ENCODE measurements around the gene AGRN. TPM values are rescaled to one million over a fixed set of nuclear protein-coding genes. Genes with fewer than 3 reads are reported as not detected.

Gene AGRN
- total RNA-seq, 1 experiment from 2014 or later, result 286 TPM

DNA sequence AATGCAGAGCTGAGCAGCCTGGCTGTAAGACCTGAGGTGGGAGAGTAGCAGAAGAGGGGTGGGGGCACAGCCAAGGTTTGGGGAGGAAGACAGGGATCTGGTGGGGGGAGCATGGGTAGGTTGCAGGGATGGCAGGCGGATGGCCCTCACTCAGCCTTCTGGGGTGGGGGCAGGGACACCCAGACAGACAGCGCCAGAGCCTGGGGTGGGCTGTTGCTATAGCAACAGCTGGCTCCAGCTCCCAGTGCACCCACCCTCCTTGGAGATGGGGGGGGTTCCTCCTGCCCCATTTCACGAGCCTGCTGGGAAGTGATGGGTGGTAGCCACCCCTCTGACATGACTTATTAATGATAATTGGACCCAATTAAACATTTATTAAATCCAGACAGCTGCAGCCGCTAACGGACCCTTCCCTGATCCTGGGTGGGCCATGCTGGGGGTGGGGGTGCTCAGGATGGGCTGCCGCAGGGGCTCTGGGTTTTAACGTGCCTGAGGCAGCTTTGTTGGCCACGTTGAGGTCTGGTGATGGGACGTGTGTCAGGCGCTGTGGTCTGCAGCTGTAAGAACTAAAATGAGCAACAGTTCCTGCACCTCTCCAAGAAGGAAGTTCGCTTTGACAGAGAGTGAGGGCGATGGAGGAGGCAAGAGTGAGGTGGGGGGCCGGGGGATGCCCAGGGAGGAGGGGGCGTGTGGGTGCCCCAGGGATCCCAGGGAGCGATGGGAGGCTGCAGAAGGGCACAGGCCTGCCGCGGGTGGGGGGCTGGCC lies 19.4 kb downstream of the AGRN start:
- ChIA-PET POLR2A (interaction anchor here (1.1 to 1.5 kb wide), 2 partner anchors 20 to 26 kb away, joined by 4 read pairs; partner anchors contain the start of gene ISG15), CTCF (interaction anchor here (0.7 to 2.0 kb wide), 5 partner anchors 20 to 37 kb away, joined by 3 to 8 read pairs (median 4); no protein-coding TSS in a partner anchor)
- intact Hi-C loops (cut with micrococcal nuclease), result no loop called here
- no peak overlapping the region for H3K4me3 Mint-ChIP-seq (ENCODE audit: unreplicated experiment)
- H3K9me3 Mint-ChIP-seq (ENCODE audit: unreplicated experiment), result no peaks in the 10 kb centered on the region
- TF ChIP-seq, protein P1, sequence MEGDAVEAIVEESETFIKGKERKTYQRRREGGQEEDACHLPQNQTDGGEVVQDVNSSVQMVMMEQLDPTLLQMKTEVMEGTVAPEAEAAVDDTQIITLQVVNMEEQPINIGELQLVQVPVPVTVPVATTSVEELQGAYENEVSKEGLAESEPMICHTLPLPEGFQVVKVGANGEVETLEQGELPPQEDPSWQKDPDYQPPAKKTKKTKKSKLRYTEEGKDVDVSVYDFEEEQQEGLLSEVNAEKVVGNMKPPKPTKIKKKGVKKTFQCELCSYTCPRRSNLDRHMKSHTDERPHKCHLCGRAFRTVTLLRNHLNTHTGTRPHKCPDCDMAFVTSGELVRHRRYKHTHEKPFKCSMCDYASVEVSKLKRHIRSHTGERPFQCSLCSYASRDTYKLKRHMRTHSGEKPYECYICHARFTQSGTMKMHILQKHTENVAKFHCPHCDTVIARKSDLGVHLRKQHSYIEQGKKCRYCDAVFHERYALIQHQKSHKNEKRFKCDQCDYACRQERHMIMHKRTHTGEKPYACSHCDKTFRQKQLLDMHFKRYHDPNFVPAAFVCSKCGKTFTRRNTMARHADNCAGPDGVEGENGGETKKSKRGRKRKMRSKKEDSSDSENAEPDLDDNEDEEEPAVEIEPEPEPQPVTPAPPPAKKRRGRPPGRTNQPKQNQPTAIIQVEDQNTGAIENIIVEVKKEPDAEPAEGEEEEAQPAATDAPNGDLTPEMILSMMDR (IDR thresholded peaks at IDR 0.05; ENCODE audit: unreplicated experiment), result no peak
- peaks cover 37% of the 10 kb centered on the region for H3K36me3 Mint-ChIP-seq (ENCODE audit: insufficient read depth, unreplicated experiment)
- no TSS peak for BruUV-seq (replicated peaks)
- no peak for DNase-seq (ENCODE audit: unreplicated experiment)
- H3K4me1 Mint-ChIP-seq (ENCODE audit: insufficient read depth, unreplicated experiment), result peaks cover 4% of the 10 kb centered on the region
- H3K27me3 Mint-ChIP-seq (ENCODE audit: insufficient read depth, unreplicated experiment), result no peaks in the 10 kb centered on the region
- H3K27ac Mint-ChIP-seq (ENCODE audit: low read depth, unreplicated experiment), result no peak overlapping the region

DNA sequence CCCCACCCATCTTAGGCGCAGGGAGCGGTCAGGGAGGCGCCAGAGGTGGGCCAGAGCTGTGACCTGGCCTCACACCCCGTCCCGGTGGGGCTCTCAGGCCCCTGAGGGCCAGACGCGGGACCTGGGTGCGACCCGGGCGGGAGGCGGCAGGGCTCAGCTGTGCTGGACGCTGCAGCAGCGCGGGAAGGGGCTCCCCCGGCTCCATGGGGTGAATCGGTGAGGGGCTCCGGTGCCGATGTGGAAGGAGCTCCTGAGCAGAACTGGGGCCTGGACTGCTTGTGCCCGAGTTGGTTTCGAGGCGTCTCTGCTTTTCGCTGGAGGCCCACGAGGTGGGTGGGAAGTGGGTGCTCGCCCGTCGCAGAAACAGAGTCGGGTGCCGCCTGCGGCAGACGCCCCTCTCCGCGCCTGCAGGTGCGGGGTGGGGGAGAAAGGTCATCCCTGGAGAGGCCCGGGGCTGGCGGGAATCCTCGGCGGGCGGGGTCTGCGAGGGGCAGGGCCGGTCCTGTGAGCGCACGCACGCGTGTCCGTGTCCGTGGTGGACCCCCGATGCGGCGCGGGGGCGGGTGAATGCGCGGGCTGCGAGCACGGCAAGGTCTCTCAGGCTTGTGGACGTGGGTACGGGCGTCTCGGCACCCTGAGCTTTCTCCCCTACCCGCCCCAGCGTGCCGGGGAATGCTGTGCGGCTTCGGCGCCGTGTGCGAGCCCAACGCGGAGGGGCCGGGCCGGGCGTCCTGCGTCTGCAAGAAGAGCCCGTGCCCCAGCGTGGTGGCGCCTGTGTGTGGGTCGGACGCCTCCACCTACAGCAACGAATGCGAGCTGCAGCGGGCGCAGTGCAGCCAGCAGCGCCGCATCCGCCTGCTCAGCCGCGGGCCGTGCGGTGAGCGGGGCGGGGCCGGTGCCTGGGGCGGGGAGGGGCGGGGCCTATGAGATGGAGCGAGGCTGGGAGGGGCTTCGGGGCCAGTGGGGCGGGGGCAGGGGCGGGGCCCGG lies 20.4 kb downstream of the AGRN start:
- no peak overlapping the region for H3K4me3 Mint-ChIP-seq (ENCODE audit: unreplicated experiment)
- H3K27ac Mint-ChIP-seq (ENCODE audit: low read depth, unreplicated experiment), result no peak overlapping the region
- ChIA-PET CTCF (interaction anchor here (1.1 kb wide), 2 partner anchors 24 to 38 kb away, joined by 4 read pairs; no protein-coding TSS in a partner anchor), POLR2A (interaction anchor here (1.5 kb wide), 1 partner anchor 27 kb away, joined by 4 read pairs; the partner anchor contains the start of gene ISG15)
- BruUV-seq (replicated peaks), result no TSS peak
- peaks cover 37% of the 10 kb centered on the region for H3K36me3 Mint-ChIP-seq (ENCODE audit: insufficient read depth, unreplicated experiment)
- intact Hi-C loops (cut with micrococcal nuclease), result no loop called here
- H3K4me1 Mint-ChIP-seq (ENCODE audit: insufficient read depth, unreplicated experiment), result peaks cover 4% of the 10 kb centered on the region
- H3K9me3 Mint-ChIP-seq (ENCODE audit: unreplicated experiment), result no peaks in the 10 kb centered on the region
- H3K27me3 Mint-ChIP-seq (ENCODE audit: insufficient read depth, unreplicated experiment), result no peaks in the 10 kb centered on the region
- DNase-seq (ENCODE audit: unreplicated experiment), result peak; percentile 52
- TF ChIP-seq, protein P1 (IDR thresholded peaks at IDR 0.05; ENCODE audit: unreplicated experiment), result no peak

DNA sequence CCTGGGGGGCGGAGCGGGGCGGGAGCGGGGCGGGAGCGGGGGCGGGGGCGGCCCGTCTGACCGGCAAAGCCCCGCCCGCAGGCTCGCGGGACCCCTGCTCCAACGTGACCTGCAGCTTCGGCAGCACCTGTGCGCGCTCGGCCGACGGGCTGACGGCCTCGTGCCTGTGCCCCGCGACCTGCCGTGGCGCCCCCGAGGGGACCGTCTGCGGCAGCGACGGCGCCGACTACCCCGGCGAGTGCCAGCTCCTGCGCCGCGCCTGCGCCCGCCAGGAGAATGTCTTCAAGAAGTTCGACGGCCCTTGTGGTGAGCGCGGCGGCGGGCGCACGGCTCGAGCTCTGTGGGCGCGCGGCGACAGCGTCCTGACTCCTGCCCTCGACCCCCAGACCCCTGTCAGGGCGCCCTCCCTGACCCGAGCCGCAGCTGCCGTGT lies 21.2 kb downstream of the AGRN start:
- peaks cover 4% of the 10 kb centered on the region for H3K4me1 Mint-ChIP-seq (ENCODE audit: insufficient read depth, unreplicated experiment)
- no peak overlapping the region for H3K4me3 Mint-ChIP-seq (ENCODE audit: unreplicated experiment)
- POLR2A ChIA-PET, result interaction anchor here (1.5 kb wide), 1 partner anchor 28 kb away, joined by 4 read pairs; the partner anchor contains the start of gene ISG15
- no peaks in the 10 kb centered on the region for H3K27me3 Mint-ChIP-seq (ENCODE audit: insufficient read depth, unreplicated experiment)
- BruUV-seq (replicated peaks), result TSS peak; percentile 21
- CTCF ChIA-PET, result no interaction called here
- H3K36me3 Mint-ChIP-seq (ENCODE audit: insufficient read depth, unreplicated experiment), result peaks cover 39% of the 10 kb centered on the region
- no peaks in the 10 kb centered on the region for H3K9me3 Mint-ChIP-seq (ENCODE audit: unreplicated experiment)
- TF ChIP-seq, protein P1 (IDR thresholded peaks at IDR 0.05; ENCODE audit: unreplicated experiment), result no peak
- DNase-seq (ENCODE audit: unreplicated experiment), result no peak
- no peak overlapping the region for H3K27ac Mint-ChIP-seq (ENCODE audit: low read depth, unreplicated experiment)
- intact Hi-C loops (cut with micrococcal nuclease), result no loop called here

DNA sequence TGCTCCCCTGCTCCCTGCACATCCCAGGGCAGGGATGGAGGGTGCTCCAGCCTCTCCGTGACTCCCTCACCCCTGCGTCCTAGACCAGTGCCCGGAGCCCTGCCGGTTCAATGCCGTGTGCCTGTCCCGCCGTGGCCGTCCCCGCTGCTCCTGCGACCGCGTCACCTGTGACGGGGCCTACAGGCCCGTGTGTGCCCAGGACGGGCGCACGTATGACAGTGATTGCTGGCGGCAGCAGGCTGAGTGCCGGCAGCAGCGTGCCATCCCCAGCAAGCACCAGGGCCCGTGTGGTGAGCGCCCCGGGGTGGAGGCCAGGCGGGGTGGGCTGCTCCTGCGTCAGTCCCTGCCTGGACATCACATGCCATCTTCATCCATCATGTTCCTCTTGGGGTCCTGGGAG lies 22.0 kb downstream of the AGRN start:
- BruUV-seq (replicated peaks), result no TSS peak
- no peaks in the 10 kb centered on the region for H3K9me3 Mint-ChIP-seq (ENCODE audit: unreplicated experiment)
- ChIA-PET POLR2A (no interaction called here), CTCF (no interaction called here)
- peaks cover 4% of the 10 kb centered on the region for H3K4me1 Mint-ChIP-seq (ENCODE audit: insufficient read depth, unreplicated experiment)
- TF ChIP-seq, protein P1 (IDR thresholded peaks at IDR 0.05; ENCODE audit: unreplicated experiment), result no peak
- H3K27me3 Mint-ChIP-seq (ENCODE audit: insufficient read depth, unreplicated experiment), result no peaks in the 10 kb centered on the region
- H3K27ac Mint-ChIP-seq (ENCODE audit: low read depth, unreplicated experiment), result no peak overlapping the region
- intact Hi-C loops (cut with micrococcal nuclease), result no loop called here
- H3K36me3 Mint-ChIP-seq (ENCODE audit: insufficient read depth, unreplicated experiment), result peaks cover 44% of the 10 kb centered on the region
- no peak overlapping the region for H3K4me3 Mint-ChIP-seq (ENCODE audit: unreplicated experiment)
- no peak for DNase-seq (ENCODE audit: unreplicated experiment)
